Mononuclear cell (primary cell): ENCODE measurements around the gene CLEC16A. TPM values are rescaled to one million over a fixed set of nuclear protein-coding genes. Genes with fewer than 3 reads are reported as not detected.

ENCODE experiments used
- H3K27me3 ChIP-seq: 2 replicates; pipeline ENCODE4 v1.6.0; 2011; ENCODE audit warnings: low read length, control low read depth; ENCODE audit not compliant: insufficient read depth
- H3K4me1 ChIP-seq: 2 replicates; pipeline ENCODE4 v1.5.1; 2011; ENCODE audit warnings: mild to moderate bottlenecking, low read length, control low read depth; ENCODE audit not compliant: insufficient read depth
- H3K4me3 ChIP-seq: 2 replicates; pipeline ENCODE4 v1.5.1; 2011; ENCODE audit warnings: mild to moderate bottlenecking, low read length, moderate library complexity
- H3K9me3 ChIP-seq: 2 replicates; pipeline ENCODE4 v1.5.1; 2011; ENCODE audit warnings: low read depth, mild to moderate bottlenecking, control low read depth, low read length
- total RNA-seq: library from RNA; depleted of rRNA; stranded (reverse); fragments of >200 nt; gene quantifications from one replicate; pipeline ENCODE4 v1.2.3, GENCODE V29; 2012

The CLEC16A gene
- total RNA-seq, 1 donor, result 26.9 TPM

- Histone ChIP-seq H3K27me3 (no peaks in the 10 kb centered on the region), H3K4me3 (no peak overlapping the region), H3K9me3 (no peaks in the 10 kb centered on the region), H3K4me1 (peaks cover 46% of the 10 kb centered on the region)
Observed at GRCh38 chr16:11091021-11091785, 146.8 kb downstream of the CLEC16A start.

DNA sequence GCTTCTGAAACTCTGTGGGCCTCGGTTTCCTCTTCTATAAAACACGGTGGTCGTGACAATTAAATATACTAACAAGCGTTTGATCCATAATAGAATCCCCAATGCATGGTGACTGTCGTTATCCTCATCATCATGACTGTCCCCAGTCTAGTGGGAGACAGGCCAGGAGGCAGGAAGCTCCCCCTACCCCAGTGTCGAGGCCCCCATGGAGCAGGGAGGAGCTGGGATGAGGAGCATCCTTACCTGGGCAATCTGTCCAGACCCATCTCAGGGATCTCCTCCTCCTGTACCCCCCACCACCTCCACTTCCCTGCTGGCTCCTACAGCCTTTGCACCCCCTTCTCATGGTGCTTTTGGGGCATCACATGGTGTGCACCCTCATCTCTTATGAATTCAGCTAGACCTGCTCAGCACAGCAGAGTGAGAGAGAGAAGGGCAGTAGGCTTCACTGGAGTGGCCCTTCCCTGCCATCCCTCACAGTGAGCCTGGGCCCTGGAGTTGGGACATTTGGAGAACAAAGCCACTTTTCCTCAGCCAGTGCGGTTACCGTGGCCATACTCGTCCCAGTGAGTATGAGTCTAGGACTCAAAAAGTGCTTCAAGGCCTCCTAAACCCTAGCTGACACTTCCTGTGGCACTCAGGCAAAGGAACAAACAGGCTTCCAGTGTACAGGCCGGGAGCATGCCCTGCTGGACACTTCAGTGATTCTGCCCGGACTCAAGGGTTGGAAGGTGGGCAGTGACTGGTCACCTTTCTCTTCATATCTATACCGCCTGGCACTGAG, 148.6 kb downstream of the CLEC16A start:
- no peaks in the 10 kb centered on the region for H3K27me3 ChIP-seq
- no peak overlapping the region for H3K4me3 ChIP-seq
- peaks cover 40% of the 10 kb centered on the region for H3K4me1 ChIP-seq
- no peaks in the 10 kb centered on the region for H3K9me3 ChIP-seq

DNA sequence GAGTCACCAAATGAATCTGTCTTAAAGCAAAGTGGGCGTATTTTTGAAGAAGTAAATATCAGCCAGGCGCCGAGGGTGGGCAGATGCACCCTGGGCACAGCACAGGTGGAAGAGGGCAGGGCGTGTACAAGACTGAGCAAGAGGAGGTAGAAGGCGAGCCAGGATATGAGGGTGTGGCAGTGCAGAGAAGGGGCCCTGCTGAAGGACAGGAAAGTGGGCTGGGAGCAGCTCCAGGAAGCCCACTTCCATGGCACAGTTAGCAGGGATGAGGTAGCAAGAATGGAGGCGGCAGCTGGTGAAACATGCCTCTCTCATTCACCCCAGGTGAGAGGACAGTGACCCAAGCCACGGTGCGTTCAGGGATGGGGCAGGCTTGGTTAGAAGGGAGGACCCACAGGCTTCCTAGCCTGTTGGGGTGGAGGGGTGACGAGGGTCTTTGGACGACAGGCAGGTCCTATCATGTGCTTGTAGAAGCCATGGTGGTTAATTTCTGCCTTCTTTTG, 149.3 kb downstream of the CLEC16A start:
- Histone ChIP-seq H3K4me1 (peaks cover 33% of the 10 kb centered on the region), H3K9me3 (no peaks in the 10 kb centered on the region), H3K27me3 (no peaks in the 10 kb centered on the region), H3K4me3 (no peak overlapping the region)

DNA sequence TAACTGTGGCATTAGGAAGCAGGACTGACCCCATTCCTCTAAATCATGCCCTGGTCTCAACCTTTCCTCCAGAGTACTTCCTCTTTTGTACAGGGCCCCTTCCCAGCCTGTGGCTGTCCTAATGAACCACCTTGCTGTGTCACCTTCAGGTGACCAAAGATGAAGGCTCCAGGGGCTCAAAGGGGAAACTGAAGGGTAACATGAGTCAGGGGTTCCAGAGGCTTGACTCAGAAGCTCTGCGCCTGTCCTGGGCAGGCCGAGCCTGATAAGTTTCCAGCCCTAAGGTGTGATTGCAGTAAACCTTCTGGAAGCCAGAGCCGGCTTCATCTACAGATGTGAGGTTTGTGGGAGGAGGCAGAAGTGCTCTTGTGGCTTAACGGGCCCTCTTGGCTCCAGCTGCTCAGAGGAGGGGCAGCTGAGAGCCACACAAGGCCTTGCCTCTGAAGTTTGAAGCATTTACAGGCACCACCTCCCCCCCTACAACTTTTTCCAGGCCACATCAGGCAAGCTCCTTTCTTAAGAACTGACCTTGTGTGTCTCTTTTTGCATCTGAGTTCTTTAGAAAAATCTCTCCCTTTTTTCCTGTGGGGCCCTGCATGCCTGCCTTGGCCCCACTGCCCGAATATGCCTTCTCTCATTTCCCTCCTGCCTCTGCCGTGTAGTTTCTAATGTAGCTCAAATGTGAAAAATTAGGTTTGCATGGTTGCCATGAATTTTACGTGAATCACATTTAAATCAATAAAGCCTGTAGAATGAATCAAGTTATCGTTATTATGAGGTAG, 149.9 kb downstream of the CLEC16A start:
- Histone ChIP-seq H3K4me3 (no peak overlapping the region), H3K4me1 (peaks cover 30% of the 10 kb centered on the region), H3K27me3 (no peaks in the 10 kb centered on the region), H3K9me3 (no peaks in the 10 kb centered on the region)

DNA sequence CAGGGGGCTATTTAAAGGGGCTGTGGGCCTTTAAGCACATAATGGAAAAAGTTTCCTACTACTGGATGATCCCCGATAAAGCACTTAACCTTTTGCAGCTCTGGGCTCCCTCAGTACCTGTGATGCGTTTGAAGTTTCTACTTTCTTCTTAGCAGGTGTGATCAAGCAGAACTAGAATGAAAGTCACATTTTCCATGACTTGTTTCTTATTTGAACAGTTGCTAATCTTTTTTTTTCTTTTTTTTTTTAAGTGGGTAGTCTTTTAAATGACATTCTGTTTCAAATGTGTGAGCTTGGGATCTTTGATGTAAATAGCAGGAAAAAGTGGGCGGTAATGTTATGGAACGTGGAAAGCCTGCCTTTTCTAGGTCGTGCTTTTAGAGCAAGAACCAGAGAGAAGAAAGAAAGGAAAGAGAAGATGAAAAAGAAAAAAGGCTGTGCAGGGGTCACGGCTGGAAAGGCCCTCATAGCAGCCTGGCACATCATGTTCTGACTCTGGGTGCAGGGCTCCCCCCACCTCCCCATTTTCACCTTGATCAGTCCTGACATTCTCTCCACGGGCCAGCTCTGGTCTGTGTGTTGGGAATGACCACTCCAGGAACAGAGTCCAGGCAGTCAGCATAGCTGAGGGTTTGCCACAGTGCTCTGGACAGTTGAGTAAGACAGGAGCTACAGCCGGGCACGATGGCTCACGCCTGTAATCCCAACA, 150.6 kb downstream of the CLEC16A start:
- Histone ChIP-seq H3K27me3 (no peaks in the 10 kb centered on the region), H3K9me3 (no peaks in the 10 kb centered on the region), H3K4me3 (no peak overlapping the region), H3K4me1 (peaks cover 30% of the 10 kb centered on the region)

DNA sequence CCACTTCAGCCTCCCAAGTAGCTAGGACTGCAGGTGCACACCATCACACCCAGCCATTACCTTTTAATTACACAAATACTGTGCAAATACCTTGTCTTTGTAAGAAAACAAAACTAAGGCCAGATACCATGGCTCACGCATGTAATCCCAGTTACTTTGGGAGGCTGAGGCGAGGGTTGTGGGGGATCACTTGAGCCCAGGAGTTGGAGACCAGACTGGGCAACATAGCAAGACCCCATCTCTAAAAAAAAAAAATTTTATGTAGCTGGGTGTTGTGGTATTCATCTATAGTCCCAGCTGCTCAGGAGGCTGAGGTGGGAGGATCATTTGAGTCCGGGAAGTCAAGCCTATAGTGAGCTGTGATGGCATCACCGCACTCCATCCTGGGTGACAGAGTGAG, 151.6 kb downstream of the CLEC16A start:
- H3K4me3 ChIP-seq, result no peak overlapping the region
- H3K9me3 ChIP-seq, result no peaks in the 10 kb centered on the region
- peaks cover 30% of the 10 kb centered on the region for H3K4me1 ChIP-seq
- H3K27me3 ChIP-seq, result no peaks in the 10 kb centered on the region

GRCh38 chr16:11097094-11097786, 152.9 kb downstream of the CLEC16A start:
- peaks cover 27% of the 10 kb centered on the region for H3K4me1 ChIP-seq
- no peaks in the 10 kb centered on the region for H3K9me3 ChIP-seq
- no peaks in the 10 kb centered on the region for H3K27me3 ChIP-seq
- H3K4me3 ChIP-seq, result no peak overlapping the region

DNA sequence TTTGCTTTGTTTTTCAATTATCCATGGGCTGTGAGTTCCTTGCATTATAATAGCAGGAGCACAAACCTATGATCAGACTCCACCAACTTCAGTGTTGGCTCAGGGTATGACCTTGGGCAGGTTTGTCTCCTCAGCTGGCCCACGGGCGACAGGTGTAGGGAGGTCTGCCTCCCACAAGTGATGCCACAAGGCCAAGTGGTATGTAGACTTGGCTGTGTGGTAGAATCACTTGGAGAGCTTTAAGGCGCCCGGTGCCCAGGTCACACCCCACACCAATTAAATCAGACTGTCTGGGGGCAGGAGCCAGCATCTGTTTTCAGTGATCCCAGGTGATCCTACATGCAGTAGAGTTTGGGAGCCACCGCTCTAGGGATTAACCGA, 153.4 kb downstream of the CLEC16A start:
- no peaks in the 10 kb centered on the region for H3K9me3 ChIP-seq
- H3K4me3 ChIP-seq, result no peak overlapping the region
- peaks cover 22% of the 10 kb centered on the region for H3K4me1 ChIP-seq
- H3K27me3 ChIP-seq, result no peaks in the 10 kb centered on the region

GRCh38 chr16:11098601-11099390, 154.4 kb downstream of the CLEC16A start:
- H3K9me3 ChIP-seq, result no peaks in the 10 kb centered on the region
- H3K4me3 ChIP-seq, result no peak overlapping the region
- peaks cover 12% of the 10 kb centered on the region for H3K4me1 ChIP-seq
- H3K27me3 ChIP-seq, result no peaks in the 10 kb centered on the region

- Histone ChIP-seq H3K4me3 (no peak overlapping the region), H3K4me1 (peaks cover 10% of the 10 kb centered on the region), H3K9me3 (no peaks in the 10 kb centered on the region), H3K27me3 (no peaks in the 10 kb centered on the region)
Observed at GRCh38 chr16:11099672-11100205, 155.4 kb downstream of the CLEC16A start.

DNA sequence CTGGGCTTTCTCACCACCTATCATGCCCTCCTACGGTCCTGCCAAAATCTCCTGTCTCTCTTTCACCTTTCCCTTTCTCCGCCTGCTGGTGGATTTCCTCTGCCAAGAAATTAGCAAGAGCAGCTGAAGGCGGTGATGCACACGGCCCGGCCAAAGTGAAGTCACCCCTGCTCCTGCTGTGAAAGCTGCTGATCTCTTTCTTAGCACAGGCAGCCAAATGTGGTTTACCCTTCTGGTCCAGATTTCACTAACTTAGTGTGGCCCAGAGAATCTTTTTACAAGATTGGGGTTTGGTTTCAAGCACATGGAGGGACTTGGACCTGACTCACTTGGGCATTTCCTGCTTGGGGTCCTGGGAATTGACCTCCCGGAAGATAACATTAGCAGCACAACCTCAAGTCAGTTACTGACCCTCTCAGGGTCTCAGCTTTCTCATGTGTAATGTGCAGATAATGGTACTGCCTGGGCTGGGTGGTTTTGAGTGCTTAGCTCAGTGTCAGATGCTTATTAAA, 155.9 kb downstream of the CLEC16A start:
- H3K4me3 ChIP-seq, result no peak overlapping the region
- H3K9me3 ChIP-seq, result no peaks in the 10 kb centered on the region
- H3K27me3 ChIP-seq, result no peaks in the 10 kb centered on the region
- H3K4me1 ChIP-seq, result peaks cover 13% of the 10 kb centered on the region

DNA sequence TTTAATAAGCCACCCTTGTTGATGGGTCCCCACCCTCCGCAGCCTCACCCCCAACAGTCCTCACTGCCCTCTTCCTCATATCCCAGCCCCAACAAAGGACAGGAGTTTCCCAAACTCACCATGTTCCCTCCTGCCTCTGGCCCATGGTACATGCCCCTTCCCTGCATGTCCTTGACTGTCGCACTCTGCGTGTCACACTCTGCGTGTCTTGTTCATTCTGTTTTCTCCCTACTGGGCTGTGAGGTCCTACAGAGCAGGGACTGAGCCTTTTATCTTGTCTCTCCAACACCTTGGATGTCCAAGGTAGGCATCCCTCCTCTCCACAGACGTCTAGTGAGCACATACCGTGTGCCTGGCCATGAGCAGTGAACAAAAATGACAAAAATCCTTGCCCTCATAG, 156.9 kb downstream of the CLEC16A start:
- H3K4me3 ChIP-seq, result no peak overlapping the region
- no peaks in the 10 kb centered on the region for H3K27me3 ChIP-seq
- peaks cover 23% of the 10 kb centered on the region for H3K4me1 ChIP-seq
- H3K9me3 ChIP-seq, result no peaks in the 10 kb centered on the region
